Inflammatory macrophage treated with lipopolysaccharide for 4 hours (primary cell): ENCODE results near the gene ITGA3.

Experiments
- DNase-seq: peaks from one replicate; pipeline ENCODE4 v3.0.0-alpha.2; 2020

ITGA3 gene

DNA sequence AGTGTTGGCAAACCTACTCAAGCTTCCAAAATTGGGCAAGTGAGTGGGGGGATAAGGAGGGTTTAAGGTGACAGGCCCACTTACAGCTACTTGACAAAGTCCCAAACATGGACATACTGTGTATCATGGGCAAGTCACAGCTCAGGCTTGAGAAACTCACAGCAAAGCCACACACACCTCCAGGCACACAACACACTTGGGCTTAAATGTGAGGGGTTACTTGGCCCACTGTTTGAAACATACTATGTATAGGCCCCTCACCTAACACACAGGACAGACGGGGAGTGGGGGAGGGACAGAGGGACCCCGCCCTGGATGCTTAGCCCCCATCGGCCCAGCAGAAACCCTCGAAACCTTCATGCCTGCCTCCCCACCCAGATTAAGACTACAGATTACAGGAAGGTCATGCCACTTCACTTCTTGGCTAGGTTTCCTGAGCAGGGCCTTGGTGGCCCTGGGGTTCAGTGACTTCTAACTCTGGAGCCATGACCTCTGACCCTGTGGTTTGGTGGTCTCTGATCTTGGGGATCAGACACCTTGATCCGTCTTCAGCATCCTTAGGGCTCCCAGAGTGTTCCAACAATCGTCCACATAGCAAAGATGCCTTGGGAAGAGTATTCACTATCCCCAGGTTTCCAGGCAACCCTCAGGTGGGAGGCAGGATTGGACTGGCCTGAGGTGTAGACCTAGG is 76.3 kb downstream of the ITGA3 start:
- no peak for DNase-seq

DNA sequence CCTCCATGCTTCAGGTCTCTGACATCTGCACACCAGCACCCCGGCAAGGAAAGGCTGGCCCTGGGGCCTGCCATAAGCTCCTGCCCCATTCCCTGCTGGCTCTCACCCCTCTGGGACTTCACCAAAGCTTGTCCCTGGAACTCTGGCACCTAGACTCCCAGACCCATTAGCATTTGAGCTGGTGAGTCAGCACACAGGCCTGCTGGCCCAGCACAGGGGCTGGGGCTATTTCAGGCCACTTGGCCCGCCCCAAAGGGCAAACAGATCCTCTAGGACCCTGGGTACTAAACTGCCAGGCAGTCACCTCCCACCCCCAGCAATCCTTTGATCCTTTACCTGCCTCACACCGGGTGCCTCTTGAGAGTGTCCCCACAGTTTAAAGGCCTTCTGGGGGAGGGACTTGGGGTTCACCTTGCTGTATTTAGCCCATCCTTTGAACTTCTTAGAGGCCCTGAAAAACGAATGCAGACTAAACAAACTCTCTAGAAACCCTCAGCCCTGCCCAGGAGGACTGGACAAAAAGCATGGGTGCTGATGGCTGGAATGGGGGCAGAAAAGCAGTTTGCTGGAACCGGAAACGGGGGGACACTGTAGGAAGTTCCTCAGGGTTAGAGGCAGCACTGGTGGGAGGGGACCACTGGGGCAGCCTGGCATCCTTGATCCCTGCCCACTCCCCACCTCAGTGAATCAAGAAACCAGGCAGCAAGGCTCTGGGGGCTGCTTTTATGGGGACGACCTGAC is 77.3 kb downstream of the ITGA3 start:
- no peak for DNase-seq

DNA sequence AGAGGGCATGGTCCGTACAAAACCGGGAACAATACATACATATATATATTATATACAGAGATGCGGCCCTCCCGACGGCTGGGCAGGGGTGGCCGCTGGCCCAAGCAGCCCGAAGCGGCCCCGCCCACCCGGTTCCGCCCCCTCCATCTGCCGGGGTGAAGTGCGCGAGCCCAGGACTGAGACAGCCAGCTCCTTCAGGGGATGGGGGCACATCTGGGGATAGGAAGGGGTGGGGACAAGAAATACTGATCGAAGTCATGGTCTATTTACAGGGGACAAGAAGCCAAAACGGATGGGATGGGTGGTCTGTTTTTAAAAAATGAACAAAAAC is 77.8 kb downstream of the ITGA3 start:
- no peak for DNase-seq

DNA sequence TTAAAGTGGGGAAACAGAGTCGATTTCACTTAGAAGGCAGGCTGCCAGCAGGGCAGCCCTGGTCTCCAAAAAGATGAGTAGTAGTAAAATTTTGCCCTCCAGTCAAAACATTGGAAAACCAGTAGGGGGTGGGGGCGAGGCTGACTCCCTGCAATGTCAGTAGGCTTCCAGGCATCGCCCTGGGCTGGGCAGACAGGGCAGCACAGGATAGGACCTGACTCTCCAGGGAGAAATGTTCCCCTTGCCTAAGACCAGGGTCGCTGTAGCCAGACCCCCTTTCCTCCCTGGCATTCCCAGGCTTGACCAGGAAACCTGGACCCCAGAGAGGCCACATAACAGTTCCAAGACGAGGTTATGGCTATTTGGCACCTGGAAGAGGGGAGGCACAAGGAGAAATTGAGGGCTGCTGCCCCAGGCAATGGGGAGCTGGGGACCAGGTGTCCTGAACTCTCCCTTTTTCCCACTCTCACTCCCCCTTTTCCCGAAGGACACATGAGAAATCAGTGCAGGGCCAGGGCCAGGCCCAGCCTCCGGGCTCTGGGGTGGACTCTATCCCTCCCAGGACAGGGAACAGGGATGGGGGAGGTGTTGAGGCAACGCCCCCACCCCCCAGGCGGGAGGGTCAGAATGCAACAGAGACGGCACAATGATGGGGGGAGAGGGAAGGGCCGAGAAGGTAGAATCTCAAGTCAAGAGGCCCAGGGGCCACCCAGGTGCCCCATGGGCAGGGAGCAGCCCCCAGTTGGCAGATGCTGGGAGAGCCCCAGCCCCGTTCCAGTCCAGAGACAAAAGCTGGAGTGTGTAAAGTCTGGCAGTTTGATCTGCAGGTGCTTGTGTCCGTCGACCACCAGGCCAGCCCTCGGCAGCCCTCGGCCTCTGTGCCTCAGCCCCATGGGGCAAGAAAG is 78.5 kb downstream of the ITGA3 start:
- no peak for DNase-seq

DNA sequence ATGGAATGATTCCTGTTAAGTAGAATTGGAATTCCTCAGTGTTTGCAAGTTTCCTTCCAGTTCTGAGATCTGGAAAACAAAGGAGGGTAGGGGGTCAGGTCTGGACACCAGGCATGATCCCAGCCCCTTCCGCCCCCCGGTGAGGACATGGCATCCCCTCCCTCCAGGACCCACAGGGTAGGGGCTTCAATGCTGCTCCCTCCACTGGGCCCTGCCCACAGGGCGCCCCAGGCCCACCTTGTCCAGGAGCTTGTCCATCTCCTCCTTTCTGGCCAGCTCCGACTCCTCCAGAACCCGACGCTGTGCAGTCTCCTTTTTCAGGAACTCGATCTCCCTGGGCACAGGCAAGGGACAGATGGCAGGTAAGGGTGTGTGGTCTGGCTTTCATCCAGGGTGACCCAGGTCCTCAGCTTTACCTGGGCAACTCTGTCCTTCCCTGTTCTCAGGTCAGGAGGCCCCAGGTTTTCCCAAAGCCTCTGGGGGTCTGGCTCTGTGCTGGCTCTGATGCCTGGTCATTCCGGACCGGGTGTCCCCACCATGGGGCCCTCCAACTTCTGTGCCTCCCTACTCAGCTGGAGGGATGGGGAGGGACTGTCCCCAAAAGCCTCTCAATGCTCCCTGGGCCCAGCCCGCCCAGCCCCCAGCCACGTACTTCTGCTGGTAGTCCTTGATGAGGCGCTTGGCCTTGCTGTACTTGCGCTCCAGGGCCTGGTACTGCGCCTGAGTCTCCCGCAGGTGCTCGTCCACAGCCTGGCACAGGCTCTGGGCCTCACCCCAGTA is 79.6 kb downstream of the ITGA3 start:
- DNase-seq = no peak

DNA sequence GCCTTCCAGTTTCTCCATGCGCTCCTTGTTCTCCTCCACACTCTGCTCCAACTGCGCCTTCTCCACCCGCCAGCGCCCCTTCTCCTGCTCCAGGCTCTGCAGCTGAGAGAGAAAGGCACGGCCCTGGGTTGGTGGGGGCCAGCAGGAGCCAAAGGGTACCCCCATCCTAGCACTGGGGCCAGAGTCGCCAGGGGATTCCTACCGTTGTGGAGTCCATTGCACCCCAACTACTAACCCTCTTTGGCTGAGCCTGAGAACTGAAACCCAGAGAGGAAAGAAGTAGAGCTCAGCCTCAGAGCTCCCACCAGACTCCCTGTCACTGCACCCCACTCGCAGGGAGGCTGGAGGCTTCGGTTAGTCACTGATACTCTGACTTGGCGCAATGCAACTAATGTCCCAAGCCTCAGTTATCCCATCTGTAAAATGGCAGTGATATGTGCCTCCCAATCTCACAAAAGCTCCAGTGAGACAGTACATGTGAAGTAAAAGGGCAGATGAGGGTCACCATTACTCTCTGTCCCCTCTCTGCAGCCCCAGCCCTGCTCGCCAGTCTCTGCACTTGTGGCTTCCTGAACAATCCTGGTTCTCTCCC is 80.3 kb downstream of the ITGA3 start:
- DNase-seq = no peak

DNA sequence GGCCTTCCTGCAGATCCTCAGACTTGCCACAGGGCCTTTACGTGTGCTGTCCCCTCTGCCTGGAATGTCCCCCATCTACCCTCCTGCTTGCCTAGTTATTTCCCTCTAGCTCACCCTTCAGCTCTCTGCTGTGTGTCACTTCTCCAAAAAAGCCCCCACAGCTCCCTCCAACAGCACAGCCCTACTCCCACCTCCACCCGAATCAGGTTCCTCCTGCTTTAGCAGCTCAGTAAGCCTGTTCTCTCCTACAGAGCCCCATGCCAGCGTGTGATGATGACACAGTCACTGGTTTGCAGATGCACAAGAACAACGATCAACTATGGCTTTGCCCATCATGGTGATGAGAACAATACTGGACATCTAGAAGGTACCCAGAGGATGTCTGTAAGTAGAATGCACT is 81.1 kb downstream of the ITGA3 start:
- DNase-seq = peak; percentile 56

DNA sequence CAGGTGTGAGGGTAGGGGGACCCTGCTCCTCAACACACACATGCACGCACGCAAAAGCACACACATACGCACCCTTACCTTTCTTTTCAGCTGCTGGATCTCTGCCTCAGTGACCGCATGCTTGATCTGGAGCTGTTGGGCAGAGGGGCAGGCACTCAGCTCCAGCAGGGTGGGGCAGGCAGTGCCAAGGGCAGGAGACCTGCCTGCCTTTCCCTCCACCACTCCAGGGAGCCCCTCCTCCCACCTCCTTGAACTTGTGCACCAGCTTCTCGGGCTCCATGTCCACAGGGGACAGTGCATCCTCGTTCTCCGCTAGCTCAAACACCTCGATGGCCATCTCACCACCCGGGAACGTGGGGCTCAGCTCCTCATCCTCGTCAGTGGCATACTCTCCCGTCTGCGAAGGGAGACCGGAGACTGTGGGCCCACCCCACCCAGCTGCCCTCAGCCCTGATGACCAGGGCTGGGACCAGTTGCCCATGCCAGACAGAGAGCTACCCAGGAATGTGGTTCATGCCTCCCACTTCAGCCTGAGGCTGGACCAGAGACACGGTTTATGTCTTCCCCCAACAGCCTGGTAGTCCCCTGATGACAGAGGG is 83.4 kb downstream of the ITGA3 start:
- DNase-seq = no peak
